Rectal smooth muscle tissue (tissue), 1 donor: ENCODE data around the gene MKLN1.

Source experiments
- H3K27ac ChIP-seq: one replicate; pipeline ENCODE4 v1.7.0; 2013; ENCODE audit warnings: low read depth, low read length, inconsistent platforms
- H3K27me3 ChIP-seq: one replicate; pipeline ENCODE4 v1.7.0; 2013; ENCODE audit warnings: low read length; ENCODE audit not compliant: control insufficient read depth, insufficient read depth
- H3K36me3 ChIP-seq: one replicate; pipeline ENCODE4 v1.7.0; 2013; ENCODE audit warnings: low read length; ENCODE audit not compliant: control insufficient read depth, insufficient read depth
- H3K4me1 ChIP-seq: one replicate; pipeline ENCODE4 v1.7.0; 2013; ENCODE audit warnings: low read length; ENCODE audit not compliant: control insufficient read depth, insufficient read depth
- H3K4me3 ChIP-seq: one replicate; pipeline ENCODE4 v1.7.0; 2013; ENCODE audit warnings: low read length
- H3K9ac ChIP-seq: one replicate; pipeline ENCODE4 v1.7.0; 2013; ENCODE audit warnings: low read length

Gene MKLN1

GRCh38 chr7:131338691-131339390 is 11.2 kb downstream of the MKLN1 start:
- Histone ChIP-seq H3K27me3 (no peaks in the 10 kb centered on the region), H3K27ac (no peak overlapping the region), H3K36me3 (no peaks in the 10 kb centered on the region), H3K4me1 (no peaks in the 10 kb centered on the region), H3K9ac (no peak overlapping the region), H3K4me3 (no peak overlapping the region)

GRCh38 chr7:131341690-131342089 is 14.0 kb downstream of the MKLN1 start:
- Histone ChIP-seq H3K9ac (no peak overlapping the region), H3K27ac (no peak overlapping the region), H3K36me3 (no peaks in the 10 kb centered on the region), H3K4me1 (no peaks in the 10 kb centered on the region), H3K4me3 (no peak overlapping the region), H3K27me3 (no peaks in the 10 kb centered on the region)

GRCh38 chr7:131342864-131343442 is 15.3 kb downstream of the MKLN1 start:
- no peak overlapping the region for H3K9ac ChIP-seq
- no peak overlapping the region for H3K27ac ChIP-seq
- H3K36me3 ChIP-seq = no peaks in the 10 kb centered on the region
- no peaks in the 10 kb centered on the region for H3K27me3 ChIP-seq
- H3K4me1 ChIP-seq = no peaks in the 10 kb centered on the region
- no peak overlapping the region for H3K4me3 ChIP-seq

- Histone ChIP-seq H3K27ac (no peak overlapping the region), H3K9ac (no peak overlapping the region), H3K4me1 (no peaks in the 10 kb centered on the region), H3K36me3 (no peaks in the 10 kb centered on the region), H3K4me3 (no peak overlapping the region), H3K27me3 (no peaks in the 10 kb centered on the region)
Measured at GRCh38 chr7:131346885-131347592, 19.4 kb downstream of the MKLN1 start.

GRCh38 chr7:131352032-131352431 is 24.4 kb downstream of the MKLN1 start:
- no peak overlapping the region for H3K9ac ChIP-seq
- H3K4me1 ChIP-seq = no peaks in the 10 kb centered on the region
- H3K27me3 ChIP-seq = no peaks in the 10 kb centered on the region
- no peak overlapping the region for H3K4me3 ChIP-seq
- no peaks in the 10 kb centered on the region for H3K36me3 ChIP-seq
- no peak overlapping the region for H3K27ac ChIP-seq

GRCh38 chr7:131354390-131354789 is 26.7 kb downstream of the MKLN1 start:
- Histone ChIP-seq H3K27ac (no peak overlapping the region), H3K27me3 (no peaks in the 10 kb centered on the region), H3K4me3 (no peak overlapping the region), H3K9ac (no peak overlapping the region), H3K4me1 (peaks cover 5% of the 10 kb centered on the region), H3K36me3 (no peaks in the 10 kb centered on the region)

GRCh38 chr7:131355917-131356777 is 28.5 kb downstream of the MKLN1 start:
- no peak overlapping the region for H3K4me3 ChIP-seq
- no peaks in the 10 kb centered on the region for H3K36me3 ChIP-seq
- no peak overlapping the region for H3K27ac ChIP-seq
- H3K9ac ChIP-seq = no peak overlapping the region
- H3K4me1 ChIP-seq = peaks cover 6% of the 10 kb centered on the region
- no peaks in the 10 kb centered on the region for H3K27me3 ChIP-seq

GRCh38 chr7:131357282-131357880 is 29.7 kb downstream of the MKLN1 start:
- no peak overlapping the region for H3K4me3 ChIP-seq
- H3K27ac ChIP-seq = no peak overlapping the region
- H3K9ac ChIP-seq = no peak overlapping the region
- no peaks in the 10 kb centered on the region for H3K36me3 ChIP-seq
- no peaks in the 10 kb centered on the region for H3K27me3 ChIP-seq
- peaks cover 6% of the 10 kb centered on the region for H3K4me1 ChIP-seq

- H3K9ac ChIP-seq = no peak overlapping the region
- no peak overlapping the region for H3K4me3 ChIP-seq
- no peak overlapping the region for H3K27ac ChIP-seq
- H3K36me3 ChIP-seq = no peaks in the 10 kb centered on the region
- H3K27me3 ChIP-seq = no peaks in the 10 kb centered on the region
- peaks cover 6% of the 10 kb centered on the region for H3K4me1 ChIP-seq
Measured at GRCh38 chr7:131358636-131359035, 31.0 kb downstream of the MKLN1 start.

GRCh38 chr7:131359136-131359776 is 31.6 kb downstream of the MKLN1 start:
- no peak overlapping the region for H3K4me3 ChIP-seq
- no peaks in the 10 kb centered on the region for H3K27me3 ChIP-seq
- H3K27ac ChIP-seq = no peak overlapping the region
- H3K36me3 ChIP-seq = no peaks in the 10 kb centered on the region
- H3K4me1 ChIP-seq = peaks cover 6% of the 10 kb centered on the region
- no peak overlapping the region for H3K9ac ChIP-seq

- Histone ChIP-seq H3K4me3 (no peak overlapping the region), H3K27ac (no peak overlapping the region), H3K36me3 (no peaks in the 10 kb centered on the region), H3K27me3 (no peaks in the 10 kb centered on the region), H3K4me1 (peaks cover 6% of the 10 kb centered on the region), H3K9ac (no peak overlapping the region)
Measured at GRCh38 chr7:131363719-131364118, 36.0 kb downstream of the MKLN1 start.
